Body of pancreas (tissue), 4 donors: ENCODE measurements around the gene NCLN. TPM values are rescaled to one million over a fixed set of nuclear protein-coding genes. Genes with fewer than 3 reads are reported as not detected.

Source experiments
- ATAC-seq: fragments of 150-250 bp; one replicate; pipeline ENCODE4 v1.9.1; 2016
- DNase-seq, 4 donors: peaks; one replicate each; pipeline ENCODE4 v3.0.0-alpha.2; 2019
- H3K27ac ChIP-seq, 4 donors: fragments of 200-600 bp; sonication (generic); 1 replicate in 3 of 4; 2 replicates in 1 of 4; pipeline versions ENCODE4 v1.5.1 to v1.6.1; 2016 to 2019; ENCODE audit warnings: mild to moderate bottlenecking in 1 of 4, mixed read lengths in 1 of 4, moderate library complexity in 1 of 4
- H3K27me3 ChIP-seq, 2 donors: fragments of 200-600 bp; sonication (generic); one replicate each; pipeline ENCODE4 v1.6.0; 2016; ENCODE audit warnings: mild to moderate bottlenecking in 1 of 2
- H3K36me3 ChIP-seq, 2 donors: fragments of 200-600 bp; sonication (generic); replicated peaks in 1 of 2; 2 replicates each; pipeline ENCODE4 v1.5.1; 2016; ENCODE audit warnings: low read depth in 2 of 2; ENCODE audit not compliant: insufficient read depth in 1 of 2
- H3K4me1 ChIP-seq: fragments of 200-600 bp; sonication (generic); one replicate; pipeline ENCODE4 v1.6.0; 2016
- H3K4me3 ChIP-seq, 2 donors: fragments of 200-600 bp; sonication (generic); 1 replicate in 1 of 2; 2 replicates in 1 of 2; pipeline ENCODE4 v1.5.1; 2016 to 2019
- H3K9me3 ChIP-seq, 3 donors: fragments of 200-600 bp; sonication (generic); 1 replicate in 2 of 3; 2 replicates in 1 of 3; pipeline ENCODE4 v1.5.1; 2016
- POLR2A ChIP-seq, 3 donors: fragments of 450-650 bp; IDR thresholded peaks; one replicate each; pipeline ENCODE4 v1.6.1; 2016; ENCODE audit warnings: antibody characterized with exemption in 3 of 3, mild to moderate bottlenecking in 2 of 3
- WGBS, 2 donors: methylation state at CpG; one replicate each; pipeline ENCODE4 v1.1.5; 2017; 5-methylcytosine and 5-hydroxymethylcytosine counted together
- intact Hi-C: fragments of 100-400 bp; cut with DNase I; formaldehyde crosslinking; loops from one replicate; pipeline ENCODE4 v1.15.1; 2023
- total RNA-seq, 2 donors: library from RNA; depleted of rRNA; stranded (reverse); fragments of >200 nt; gene quantifications; one replicate each; pipeline ENCODE4 v1.1.0, GENCODE V29; 2016
- TF ChIP-seq, protein P1 (sequence below), 7 experiments: fragments of 450-650 bp in 4 of 7; fragments of 200-600 bp in 3 of 7; sonication (generic) in 3 of 7; IDR thresholded peaks; one replicate each; pipeline ENCODE4 v1.5.1; 2016 to 2019; ENCODE audit warnings: antibody characterized with exemption in 7 of 7

The NCLN gene
- total RNA-seq, 2 donors from 2014 or later = 30.6 to 56.0 TPM

DNA sequence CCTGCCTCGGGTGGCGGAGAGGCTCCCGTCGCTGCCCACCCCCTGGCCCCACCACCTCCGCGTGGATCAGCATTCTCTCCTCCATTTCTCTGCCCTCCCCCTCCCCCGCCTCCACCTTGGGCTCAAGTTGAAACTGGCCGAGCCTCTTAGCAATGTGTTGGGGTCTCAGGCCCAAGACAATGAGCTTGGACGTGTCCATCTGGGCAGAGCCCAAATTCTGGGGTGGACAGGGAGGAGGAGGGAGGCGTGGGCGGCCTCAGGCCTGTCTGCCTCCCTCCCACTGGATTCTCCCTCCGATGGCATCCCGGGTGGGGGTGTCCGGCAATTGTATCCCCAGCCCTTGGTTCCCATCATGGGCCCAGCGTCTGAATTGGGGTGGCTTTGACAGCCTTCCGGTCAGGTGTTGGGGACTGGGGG is 40.0 kb downstream of the NCLN start:
- Histone ChIP-seq H3K4me1 (no peaks in the 10 kb centered on the region), H3K4me3 (no peak overlapping the region), H3K36me3 (no peaks in the 10 kb centered on the region), H3K9me3 (no peaks in the 10 kb centered on the region), H3K27me3 (peaks cover 0 to 16% of the 10 kb centered on the region in 2 donors), H3K27ac (no peak overlapping the region)
- DNase-seq (no peak), ATAC-seq (no peak)
- no peak for TF ChIP-seq POLR2A (IDR thresholded peaks at IDR 0.05)
- TF ChIP-seq, protein P1, sequence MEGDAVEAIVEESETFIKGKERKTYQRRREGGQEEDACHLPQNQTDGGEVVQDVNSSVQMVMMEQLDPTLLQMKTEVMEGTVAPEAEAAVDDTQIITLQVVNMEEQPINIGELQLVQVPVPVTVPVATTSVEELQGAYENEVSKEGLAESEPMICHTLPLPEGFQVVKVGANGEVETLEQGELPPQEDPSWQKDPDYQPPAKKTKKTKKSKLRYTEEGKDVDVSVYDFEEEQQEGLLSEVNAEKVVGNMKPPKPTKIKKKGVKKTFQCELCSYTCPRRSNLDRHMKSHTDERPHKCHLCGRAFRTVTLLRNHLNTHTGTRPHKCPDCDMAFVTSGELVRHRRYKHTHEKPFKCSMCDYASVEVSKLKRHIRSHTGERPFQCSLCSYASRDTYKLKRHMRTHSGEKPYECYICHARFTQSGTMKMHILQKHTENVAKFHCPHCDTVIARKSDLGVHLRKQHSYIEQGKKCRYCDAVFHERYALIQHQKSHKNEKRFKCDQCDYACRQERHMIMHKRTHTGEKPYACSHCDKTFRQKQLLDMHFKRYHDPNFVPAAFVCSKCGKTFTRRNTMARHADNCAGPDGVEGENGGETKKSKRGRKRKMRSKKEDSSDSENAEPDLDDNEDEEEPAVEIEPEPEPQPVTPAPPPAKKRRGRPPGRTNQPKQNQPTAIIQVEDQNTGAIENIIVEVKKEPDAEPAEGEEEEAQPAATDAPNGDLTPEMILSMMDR (IDR thresholded peaks at IDR 0.05) = no peak
- WGBS, 2 donors = 45 to 58% methylated on average over 9 to 16 of the region's 16 CpGs
- intact Hi-C loops = no loop called here

DNA sequence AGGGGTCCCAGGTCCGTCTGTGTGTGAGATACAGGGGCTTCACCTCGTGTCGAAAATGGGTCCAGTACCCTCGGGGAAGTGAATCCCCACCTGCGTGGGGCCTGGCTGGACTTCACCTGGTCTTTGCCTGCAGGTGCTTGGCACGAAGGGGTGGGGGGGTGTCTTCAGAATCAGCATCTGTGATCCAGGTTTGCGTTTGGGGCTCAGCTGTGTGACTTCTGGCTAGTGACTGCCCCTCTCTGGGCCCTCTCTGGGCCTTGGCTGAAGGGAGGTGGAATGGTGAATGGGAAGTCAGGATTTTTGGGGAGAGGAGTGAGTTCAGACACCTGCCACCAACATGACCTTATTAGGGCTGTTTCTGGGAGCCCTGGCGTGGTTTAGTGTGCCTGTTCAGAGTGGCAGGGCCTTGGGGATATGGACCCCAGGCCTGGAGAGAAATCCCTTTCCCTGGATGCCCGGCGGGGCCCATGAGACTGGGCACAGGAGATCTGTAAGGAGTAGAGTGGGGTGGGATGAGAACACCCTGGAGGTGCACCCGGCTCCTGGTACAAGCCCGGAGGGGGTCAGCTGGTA is 41.4 kb downstream of the NCLN start:
- ATAC-seq (no peak), DNase-seq (no peak)
- Histone ChIP-seq H3K4me3 (no peak overlapping the region), H3K27ac (no peak overlapping the region), H3K9me3 (no peaks in the 10 kb centered on the region), H3K4me1 (no peaks in the 10 kb centered on the region), H3K27me3 (peaks cover 0 to 16% of the 10 kb centered on the region in 2 donors), H3K36me3 (no peaks in the 10 kb centered on the region)
- 55 to 63% methylated on average over 7 to 12 of the region's 12 CpGs for WGBS, 2 donors
- TF ChIP-seq, protein P1 (IDR thresholded peaks at IDR 0.05) = no peak
- TF ChIP-seq POLR2A (IDR thresholded peaks at IDR 0.05) = no peak
- intact Hi-C loops = no loop called here

DNA sequence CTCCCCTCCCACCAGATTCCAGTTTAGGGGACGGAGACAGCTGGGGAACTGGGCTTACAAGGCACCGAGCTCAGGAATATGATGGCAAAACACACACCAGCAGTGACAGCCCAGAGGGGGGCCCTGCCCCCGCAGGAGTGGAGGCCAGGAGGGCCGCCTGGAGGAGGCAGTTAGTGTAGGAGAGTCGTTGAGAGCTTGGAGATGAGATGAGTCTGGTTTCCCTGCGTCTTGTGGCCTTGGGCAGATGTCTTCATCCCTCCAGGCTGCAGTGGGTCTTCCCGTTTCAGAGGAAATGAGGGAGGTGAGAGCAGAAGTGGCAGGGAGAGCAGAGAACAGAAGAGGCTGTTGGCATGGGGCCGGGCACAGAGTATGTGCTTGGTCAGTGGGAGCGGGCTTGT is 43.6 kb downstream of the NCLN start:
- Histone ChIP-seq H3K9me3 (no peaks in the 10 kb centered on the region), H3K27me3 (peaks cover 0 to 8% of the 10 kb centered on the region in 2 donors), H3K4me1 (no peaks in the 10 kb centered on the region), H3K4me3 (no peak overlapping the region), H3K27ac (no peak overlapping the region), H3K36me3 (no peaks in the 10 kb centered on the region)
- intact Hi-C loops = no loop called here
- no peak for DNase-seq
- TF ChIP-seq POLR2A (IDR thresholded peaks at IDR 0.05) = no peak
- TF ChIP-seq, protein P1 (IDR thresholded peaks at IDR 0.05) = no peak
- no peak for ATAC-seq
- WGBS, 2 donors = 38 to 52% methylated on average over 9 of the region's 9 CpGs

DNA sequence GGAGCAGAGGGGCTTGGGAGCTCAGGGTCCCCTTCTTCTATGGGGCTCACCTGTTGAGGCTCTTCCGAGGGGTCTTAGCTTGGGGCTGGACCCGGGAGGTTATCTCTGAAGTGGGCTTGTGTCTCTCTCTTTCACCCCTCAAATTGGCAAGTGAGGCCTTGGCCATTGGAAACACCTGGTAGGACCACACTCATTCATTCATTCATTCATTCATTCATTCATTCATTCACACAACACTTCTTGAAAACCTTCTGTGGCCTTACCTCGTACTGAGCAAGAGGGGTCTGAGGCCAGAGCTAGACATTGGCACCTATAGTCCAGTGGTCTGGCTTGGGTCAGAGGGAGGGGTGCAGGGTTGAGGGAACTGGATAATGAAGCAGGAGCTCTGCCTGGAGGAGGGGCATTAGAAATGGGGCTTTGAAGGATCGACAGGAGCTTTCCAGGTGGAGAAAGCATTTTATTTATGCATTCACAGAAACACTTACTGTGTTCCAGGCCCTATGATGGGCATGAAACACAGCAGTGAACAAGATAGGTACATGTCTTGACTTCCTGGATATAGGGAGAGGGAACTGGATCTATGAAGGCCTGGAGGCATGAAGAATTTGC is 44.3 kb downstream of the NCLN start:
- 83% methylated on average over 3 to 4 of the region's 4 CpGs for WGBS, 2 donors
- no peaks in the 10 kb centered on the region for H3K4me1 ChIP-seq
- no peaks in the 10 kb centered on the region for H3K9me3 ChIP-seq
- DNase-seq (no peak), ATAC-seq (no peak)
- no peak overlapping the region for H3K4me3 ChIP-seq
- intact Hi-C loops = no loop called here
- no peak overlapping the region for H3K27ac ChIP-seq
- peaks cover 0 to 8% of the 10 kb centered on the region in 2 donors for H3K27me3 ChIP-seq
- no peak for TF ChIP-seq POLR2A (IDR thresholded peaks at IDR 0.05)
- TF ChIP-seq, protein P1 (IDR thresholded peaks at IDR 0.05) = no peak
- H3K36me3 ChIP-seq = no peaks in the 10 kb centered on the region

DNA sequence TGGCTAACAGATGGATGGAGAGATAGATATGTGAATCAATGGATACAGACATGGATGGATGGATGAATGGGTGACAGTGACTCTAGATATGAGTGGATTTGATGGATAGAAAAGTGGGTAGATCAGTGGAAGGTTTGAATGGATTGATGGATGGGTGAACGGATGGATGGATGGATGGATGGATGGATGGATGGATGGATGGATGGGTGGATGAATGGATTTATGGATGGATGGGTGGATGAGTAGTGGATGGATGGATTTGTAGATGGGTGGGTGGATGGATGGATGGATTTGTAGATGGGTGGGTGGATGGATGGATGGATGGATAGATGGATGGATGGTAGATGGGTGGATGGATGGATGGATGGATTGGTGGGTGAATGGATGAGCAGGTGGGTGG is 45.6 kb downstream of the NCLN start:
- Histone ChIP-seq H3K4me3 (no peak overlapping the region), H3K27me3 (no peaks in the 10 kb centered on the region), H3K27ac (no peak overlapping the region), H3K4me1 (no peaks in the 10 kb centered on the region), H3K9me3 (no peaks in the 10 kb centered on the region), H3K36me3 (no peaks in the 10 kb centered on the region)
- DNase-seq (no peak), ATAC-seq (no peak)
- 67 to 87% methylated on average over 1 of the region's 1 CpG for WGBS, 2 donors
- intact Hi-C loops = no loop called here
- TF ChIP-seq POLR2A (IDR thresholded peaks at IDR 0.05) = no peak
- TF ChIP-seq, protein P1 (IDR thresholded peaks at IDR 0.05) = no peak
